GM21723 (cell line): Measurements from ENCODE around the gene ELP5.
A peak's percentile ranks its signal among the peaks of the same experiment; 100 is the strongest.

ENCODE experiments used
- ATAC-seq: cut with Tn5 transposase; IDR thresholded peaks from one replicate; pipeline ENCODE4 v1.9.1; 2021; ENCODE audit warnings: mild to moderate bottlenecking, moderate library complexity; ENCODE audit not compliant: unreplicated experiment

The ELP5 gene

GRCh38 chr17:7218758-7219157 is 33.3 kb upstream of the ELP5 start:
- no peak for ATAC-seq

GRCh38 chr17:7219229-7219811 is 32.7 kb upstream of the ELP5 start:
- no peak for ATAC-seq

GRCh38 chr17:7219812-7220592 is 32.0 kb upstream of the ELP5 start, which contains the start of the genes ACADVL and DLG4:
Gene ACADVL (plus strand): TSS chr17:7219938. CDS start chr17:7219985, 47 bp downstream.
Gene DLG4 (minus strand): TSS chr17:7219836.
- ATAC-seq = peak; percentile 50

- ATAC-seq = no peak
These were observed 31.3 kb upstream of the ELP5 start for GRCh38 chr17:7220593-7221277.

GRCh38 chr17:7221278-7222092 is 30.5 kb upstream of the ELP5 start:
- ATAC-seq = no peak

- no peak for ATAC-seq
These were observed 29.7 kb upstream of the ELP5 start for GRCh38 chr17:7222093-7222971.

GRCh38 chr17:7222972-7223292 is 29.1 kb upstream of the ELP5 start:
- ATAC-seq = no peak

- no peak for ATAC-seq
These were observed 28.6 kb upstream of the ELP5 start for GRCh38 chr17:7223375-7223774.

- no peak for ATAC-seq
These were observed 27.9 kb upstream of the ELP5 start for GRCh38 chr17:7224110-7224509.

- no peak for ATAC-seq
These were observed 27.3 kb upstream of the ELP5 start for GRCh38 chr17:7224661-7225111.

- no peak for ATAC-seq
These were observed 26.2 kb upstream of the ELP5 start for GRCh38 chr17:7225711-7226331.

- ATAC-seq = no peak
These were observed 25.0 kb upstream of the ELP5 start for GRCh38 chr17:7226721-7227710.

- no peak for ATAC-seq
These were observed 23.1 kb upstream of the ELP5 start for GRCh38 chr17:7228920-7229319.

GRCh38 chr17:7229504-7229903 is 22.5 kb upstream of the ELP5 start:
- ATAC-seq = no peak

- no peak for ATAC-seq
These were observed 19.9 kb upstream of the ELP5 start for GRCh38 chr17:7232114-7232513.

- ATAC-seq = peak; percentile 4
These were observed 18.3 kb upstream of the ELP5 start for GRCh38 chr17:7233701-7234082.

- ATAC-seq = peak; percentile 45
These were observed 17.7 kb upstream of the ELP5 start, which contains the start of gene DVL2 for GRCh38 chr17:7234083-7234951. Gene DVL2 (minus strand): TSS chr17:7234517. CDS start chr17:7234262, 255 bp downstream.
